Prostate gland (tissue), 2 donors: ENCODE results near the gene ABCB8.

ENCODE experiments used
- POLR2A ChIP-seq: fragments of 450-650 bp; IDR thresholded peaks from one replicate; pipeline ENCODE4 v1.6.1; 2016; ENCODE audit warnings: antibody characterized with exemption, mild to moderate bottlenecking
- POLR2AphosphoS5 ChIP-seq: sonication (generic); formaldehyde crosslinking; IDR thresholded peaks from one replicate; pipeline ENCODE4 v1.6.1; 2017; ENCODE audit warnings: antibody characterized with exemption
- TF ChIP-seq, protein P1 (sequence below), 4 experiments: fragments of 200-600 bp in 2 of 4; fragments of 450-650 bp in 2 of 4; sonication (generic) in 2 of 4; IDR thresholded peaks; 1 replicate in 3 of 4; 2 replicates in 1 of 4; pipeline ENCODE4 v1.5.1; 2016 to 2019; ENCODE audit warnings: antibody characterized with exemption in 4 of 4, mild to moderate bottlenecking in 2 of 4, moderate library complexity in 2 of 4

DNA sequence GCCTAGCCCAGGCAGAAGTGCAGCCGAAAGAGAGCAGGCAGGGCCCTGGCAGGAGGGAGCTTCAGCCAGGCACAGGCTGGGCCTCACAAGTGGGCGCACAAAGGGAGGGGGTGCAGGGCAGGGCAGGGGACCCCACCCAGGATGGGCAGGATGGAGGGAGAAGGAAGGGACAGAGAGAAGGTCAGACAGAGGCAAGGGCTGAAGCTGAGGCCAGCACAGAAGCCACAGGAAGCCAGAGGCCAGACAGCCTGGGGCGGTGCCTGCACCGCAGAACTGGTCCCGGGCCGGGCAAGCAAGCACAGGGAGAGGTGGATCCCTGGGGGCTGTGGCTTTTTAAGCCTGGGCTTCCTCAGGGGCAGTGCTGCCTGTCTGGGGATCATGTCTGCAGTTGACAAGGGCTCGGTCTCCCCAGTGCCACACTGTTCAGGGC is 20.8 kb upstream of the ABCB8 start:
- TF ChIP-seq, protein P1, sequence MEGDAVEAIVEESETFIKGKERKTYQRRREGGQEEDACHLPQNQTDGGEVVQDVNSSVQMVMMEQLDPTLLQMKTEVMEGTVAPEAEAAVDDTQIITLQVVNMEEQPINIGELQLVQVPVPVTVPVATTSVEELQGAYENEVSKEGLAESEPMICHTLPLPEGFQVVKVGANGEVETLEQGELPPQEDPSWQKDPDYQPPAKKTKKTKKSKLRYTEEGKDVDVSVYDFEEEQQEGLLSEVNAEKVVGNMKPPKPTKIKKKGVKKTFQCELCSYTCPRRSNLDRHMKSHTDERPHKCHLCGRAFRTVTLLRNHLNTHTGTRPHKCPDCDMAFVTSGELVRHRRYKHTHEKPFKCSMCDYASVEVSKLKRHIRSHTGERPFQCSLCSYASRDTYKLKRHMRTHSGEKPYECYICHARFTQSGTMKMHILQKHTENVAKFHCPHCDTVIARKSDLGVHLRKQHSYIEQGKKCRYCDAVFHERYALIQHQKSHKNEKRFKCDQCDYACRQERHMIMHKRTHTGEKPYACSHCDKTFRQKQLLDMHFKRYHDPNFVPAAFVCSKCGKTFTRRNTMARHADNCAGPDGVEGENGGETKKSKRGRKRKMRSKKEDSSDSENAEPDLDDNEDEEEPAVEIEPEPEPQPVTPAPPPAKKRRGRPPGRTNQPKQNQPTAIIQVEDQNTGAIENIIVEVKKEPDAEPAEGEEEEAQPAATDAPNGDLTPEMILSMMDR (IDR thresholded peaks at IDR 0.05): no peak
- TF ChIP-seq POLR2A (no peak), POLR2AphosphoS5 (no peak)
